GM19468 (cell line): Measurements from ENCODE around the gene PCDH9.
A peak's percentile ranks its signal among the peaks of the same experiment; 100 is the strongest.

ENCODE experiments used
- ATAC-seq: cut with Tn5 transposase; IDR thresholded peaks from one replicate; pipeline ENCODE4 v1.9.1; 2021; ENCODE audit warnings: mild to moderate bottlenecking, moderate library complexity, moderate number of reproducible peaks; ENCODE audit not compliant: unreplicated experiment; ENCODE audit errors: extremely low read depth

The PCDH9 gene

GRCh38 chr13:66995203-66995611 lies 234.9 kb downstream of the PCDH9 start:
- peak; percentile 70 for ATAC-seq

GRCh38 chr13:66994517-66995202 lies 235.5 kb downstream of the PCDH9 start:
- ATAC-seq = peak; percentile 20

- ATAC-seq = peak; percentile 32
Observed at GRCh38 chr13:66994097-66994496, 236.0 kb downstream of the PCDH9 start.

GRCh38 chr13:66992719-66993118 lies 237.4 kb downstream of the PCDH9 start:
- no peak for ATAC-seq

- no peak for ATAC-seq
Observed at GRCh38 chr13:66992183-66992582, 238.0 kb downstream of the PCDH9 start.

- no peak for ATAC-seq
Observed at GRCh38 chr13:66984241-66984640, 245.9 kb downstream of the PCDH9 start.

- ATAC-seq = no peak
Observed at GRCh38 chr13:66981912-66982311, 248.2 kb downstream of the PCDH9 start.

- ATAC-seq = no peak
Observed at GRCh38 chr13:66977161-66977560, 253.0 kb downstream of the PCDH9 start.

- no peak for ATAC-seq
Observed at GRCh38 chr13:66974889-66975288, 255.2 kb downstream of the PCDH9 start.

GRCh38 chr13:66974174-66974573 lies 256.0 kb downstream of the PCDH9 start:
- ATAC-seq = no peak

GRCh38 chr13:66972659-66973058 lies 257.5 kb downstream of the PCDH9 start:
- ATAC-seq = no peak

GRCh38 chr13:66971004-66971403 lies 259.1 kb downstream of the PCDH9 start:
- ATAC-seq = no peak

GRCh38 chr13:66969291-66969690 lies 260.8 kb downstream of the PCDH9 start:
- ATAC-seq = no peak

GRCh38 chr13:66967811-66968597 lies 262.1 kb downstream of the PCDH9 start:
- no peak for ATAC-seq

- ATAC-seq = no peak
Observed at GRCh38 chr13:66965181-66965580, 265.0 kb downstream of the PCDH9 start.

GRCh38 chr13:66962953-66963352 lies 267.2 kb downstream of the PCDH9 start:
- ATAC-seq = no peak

- ATAC-seq = no peak
Observed at GRCh38 chr13:66958611-66959010, 271.5 kb downstream of the PCDH9 start.

- no peak for ATAC-seq
Observed at GRCh38 chr13:66952507-66952906, 277.6 kb downstream of the PCDH9 start.

- ATAC-seq = no peak
Observed at GRCh38 chr13:66951426-66951825, 278.7 kb downstream of the PCDH9 start.

- ATAC-seq = no peak
Observed at GRCh38 chr13:66950666-66951065, 279.5 kb downstream of the PCDH9 start.

GRCh38 chr13:66948910-66949309 lies 281.2 kb downstream of the PCDH9 start:
- ATAC-seq = no peak

GRCh38 chr13:66943530-66943929 lies 286.6 kb downstream of the PCDH9 start:
- no peak for ATAC-seq
